Activated CD8-positive, alpha-beta memory T cell treated with anti-CD3 and anti-CD28 coated beads, Interleukin-2, amount 50 U/mL, for 1 hour (primary cell): ENCODE results near the gene KCNT1.
"Not testable (repeated sequence)": the region's sequence is repeated elsewhere in the genome, so short reads cannot be mapped to it uniquely, and the experiment has no call there.

Source experiments
- DNase-seq: peaks from one replicate; pipeline ENCODE4 v3.0.0-alpha.2; 2020; ENCODE audit errors: extremely low read depth

KCNT1 gene

DNA sequence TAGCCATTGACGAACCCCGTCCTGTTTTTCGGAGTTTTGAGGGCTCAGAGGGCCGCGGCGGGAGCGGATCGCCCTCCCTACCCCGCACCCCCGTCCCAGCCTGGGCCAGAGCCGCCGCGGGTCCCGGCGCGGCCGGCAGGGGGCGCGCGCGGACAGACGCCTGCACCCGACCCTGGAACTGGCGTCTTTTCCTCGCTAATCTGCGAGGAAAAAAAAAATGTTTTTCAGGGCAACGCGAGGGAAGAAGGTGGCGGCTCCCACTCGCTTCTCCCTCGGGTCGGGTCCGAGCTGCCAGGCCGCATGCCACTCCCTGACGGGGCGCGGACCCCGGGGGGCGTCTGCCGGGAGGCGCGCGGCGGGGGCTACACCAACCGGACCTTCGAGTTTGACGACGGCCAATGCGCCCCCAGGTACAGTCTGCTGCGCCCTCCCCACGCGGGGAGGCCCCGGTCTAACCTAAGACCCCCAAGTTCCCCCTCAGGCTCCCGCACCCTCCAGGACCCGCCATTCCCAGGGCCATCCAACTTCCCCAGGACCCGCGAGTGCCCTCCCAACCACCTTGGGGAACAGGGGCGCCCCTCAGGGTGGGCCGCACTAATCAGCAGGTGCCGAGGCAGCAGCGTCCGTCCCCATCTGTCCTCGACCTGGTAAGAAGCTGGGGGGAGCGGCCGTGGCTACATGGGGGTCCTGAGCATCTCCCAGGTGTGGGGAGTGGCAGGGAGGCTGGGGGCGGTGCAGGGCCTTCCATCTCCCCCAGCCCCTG, at the start of gene KCNT1:
TSS of gene KCNT1 (plus strand) at position 227 of the 763 bp plus-strand sequence. CDS start at position 301, 74 bp downstream.
- no peak for DNase-seq

- no peak for DNase-seq
These were observed 46.7 kb upstream of the KCNT1 start for GRCh38 chr9:135655317-135655716.

DNA sequence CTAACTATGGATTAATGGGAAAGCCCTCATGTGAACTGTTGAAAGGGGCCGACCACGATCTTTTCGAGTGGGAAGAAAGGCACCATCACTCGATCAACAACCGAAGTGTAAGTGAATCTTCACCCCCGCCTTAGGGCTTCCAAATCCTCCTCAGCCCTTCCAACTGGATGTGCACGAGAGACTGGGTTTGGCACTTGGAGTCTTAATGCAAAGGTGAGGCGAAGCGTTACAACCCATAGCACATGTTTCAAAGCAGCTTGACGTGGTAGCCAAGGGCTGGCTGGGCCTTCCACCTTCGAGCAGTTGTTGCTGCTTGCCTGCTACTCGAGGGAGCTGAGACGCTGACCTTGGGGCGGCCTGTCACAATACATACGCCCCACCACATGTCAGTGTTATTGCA, 44.6 kb upstream of the KCNT1 start:
- DNase-seq, result no peak

- no peak for DNase-seq
These were observed 42.7 kb upstream of the KCNT1 start for GRCh38 chr9:135659252-135659651.

GRCh38 chr9:135660407-135660806, 41.6 kb upstream of the KCNT1 start:
- no peak for DNase-seq

DNA sequence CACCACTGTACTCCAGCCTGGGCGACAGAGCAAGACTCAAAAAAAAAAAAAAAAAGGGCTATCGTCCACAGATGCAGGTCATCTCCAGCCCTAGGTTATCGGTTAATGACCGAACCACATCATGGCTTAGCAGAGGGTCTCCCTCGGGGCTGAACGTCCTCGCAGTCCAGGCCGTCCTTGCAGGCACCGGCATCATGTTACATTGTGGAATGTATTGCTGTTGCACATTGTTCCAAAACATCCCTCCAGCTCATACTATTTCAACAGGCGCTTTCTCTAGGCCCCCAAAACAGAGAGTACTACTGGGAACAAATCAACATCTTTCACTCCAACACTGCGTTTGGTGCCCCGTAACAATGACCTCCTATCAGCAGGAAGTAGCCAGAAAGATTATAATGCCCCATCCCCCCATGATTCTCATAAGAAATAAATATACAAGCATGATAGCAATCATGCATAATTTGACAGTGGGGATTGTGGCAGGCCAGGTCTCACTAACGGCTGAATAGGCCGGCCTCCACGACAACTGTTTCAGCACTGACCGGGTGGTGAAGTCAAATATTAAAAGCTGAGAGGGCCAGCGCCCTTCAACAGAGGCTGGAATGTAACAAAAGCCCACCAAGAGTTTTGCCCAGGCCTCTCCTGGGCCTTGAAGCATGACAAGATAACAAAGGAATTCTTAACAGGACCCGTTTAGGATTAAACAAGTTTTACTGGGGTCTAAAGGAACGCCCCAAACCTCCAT, 40.0 kb upstream of the KCNT1 start:
- DNase-seq, result no peak

- DNase-seq, result no peak
These were observed 39.1 kb upstream of the KCNT1 start, which contains the start of gene LCN9 for GRCh38 chr9:135662758-135663450. TSS of gene LCN9 (plus strand) at chr9:135663309. CDS start at chr9:135663322, 13 bp downstream.

DNA sequence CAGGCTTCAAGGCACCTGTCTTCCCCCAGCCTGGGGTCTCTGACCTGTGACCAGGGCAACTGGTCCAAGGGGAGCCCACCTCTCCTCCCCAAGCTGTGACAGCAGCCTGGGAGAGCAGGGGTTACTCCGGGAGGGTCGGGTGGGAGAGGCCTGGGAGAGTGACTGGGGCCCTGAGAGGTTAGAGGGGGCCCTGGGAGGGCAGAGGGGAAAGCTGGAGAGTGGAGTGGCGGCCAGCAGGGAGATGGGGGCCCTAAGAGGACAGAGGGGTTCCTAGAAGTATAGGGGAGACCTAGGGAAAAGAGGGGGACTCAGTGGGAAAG, 38.6 kb upstream of the KCNT1 start:
- DNase-seq, result no peak

DNA sequence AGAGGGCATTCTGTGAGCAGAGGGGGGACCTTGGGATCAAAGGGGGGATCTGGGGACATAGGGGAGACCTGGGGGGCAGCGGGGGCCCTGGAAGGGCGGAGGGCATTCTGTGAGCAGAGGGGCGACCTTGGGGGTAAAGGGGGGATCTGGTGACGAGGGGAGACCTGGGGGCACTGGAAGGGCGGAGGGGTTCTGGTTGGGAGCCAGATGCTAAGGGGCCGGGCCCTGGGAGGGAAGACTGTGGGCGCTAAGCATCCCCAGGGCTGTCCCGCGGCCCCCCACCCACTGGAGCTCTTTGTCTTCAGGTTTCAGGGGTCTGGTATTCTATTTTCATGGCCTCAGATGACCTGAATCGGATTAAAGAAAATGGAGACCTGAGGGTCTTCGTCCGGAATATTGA, 38.1 kb upstream of the KCNT1 start:
- DNase-seq, result no peak

DNA sequence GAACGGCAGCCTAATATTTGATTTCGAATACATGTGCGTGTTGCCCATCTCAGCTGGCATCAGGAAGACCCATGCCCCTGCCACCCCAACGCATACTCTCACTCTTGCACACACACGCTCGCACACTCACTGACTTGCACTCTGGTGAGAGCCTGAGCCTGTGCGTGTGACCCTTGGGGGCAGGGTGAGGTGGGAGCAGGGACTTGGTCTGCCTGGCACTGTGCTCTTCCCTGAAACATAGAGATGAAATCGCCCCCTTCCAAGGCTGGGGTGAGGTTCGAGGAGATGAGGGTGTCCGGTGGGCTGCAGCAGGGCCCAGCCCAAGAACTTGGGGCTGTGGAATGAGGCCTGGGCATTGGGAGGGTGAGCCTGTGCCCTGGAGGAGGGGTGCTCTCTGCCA, 37.7 kb upstream of the KCNT1 start:
- DNase-seq, result no peak

DNA sequence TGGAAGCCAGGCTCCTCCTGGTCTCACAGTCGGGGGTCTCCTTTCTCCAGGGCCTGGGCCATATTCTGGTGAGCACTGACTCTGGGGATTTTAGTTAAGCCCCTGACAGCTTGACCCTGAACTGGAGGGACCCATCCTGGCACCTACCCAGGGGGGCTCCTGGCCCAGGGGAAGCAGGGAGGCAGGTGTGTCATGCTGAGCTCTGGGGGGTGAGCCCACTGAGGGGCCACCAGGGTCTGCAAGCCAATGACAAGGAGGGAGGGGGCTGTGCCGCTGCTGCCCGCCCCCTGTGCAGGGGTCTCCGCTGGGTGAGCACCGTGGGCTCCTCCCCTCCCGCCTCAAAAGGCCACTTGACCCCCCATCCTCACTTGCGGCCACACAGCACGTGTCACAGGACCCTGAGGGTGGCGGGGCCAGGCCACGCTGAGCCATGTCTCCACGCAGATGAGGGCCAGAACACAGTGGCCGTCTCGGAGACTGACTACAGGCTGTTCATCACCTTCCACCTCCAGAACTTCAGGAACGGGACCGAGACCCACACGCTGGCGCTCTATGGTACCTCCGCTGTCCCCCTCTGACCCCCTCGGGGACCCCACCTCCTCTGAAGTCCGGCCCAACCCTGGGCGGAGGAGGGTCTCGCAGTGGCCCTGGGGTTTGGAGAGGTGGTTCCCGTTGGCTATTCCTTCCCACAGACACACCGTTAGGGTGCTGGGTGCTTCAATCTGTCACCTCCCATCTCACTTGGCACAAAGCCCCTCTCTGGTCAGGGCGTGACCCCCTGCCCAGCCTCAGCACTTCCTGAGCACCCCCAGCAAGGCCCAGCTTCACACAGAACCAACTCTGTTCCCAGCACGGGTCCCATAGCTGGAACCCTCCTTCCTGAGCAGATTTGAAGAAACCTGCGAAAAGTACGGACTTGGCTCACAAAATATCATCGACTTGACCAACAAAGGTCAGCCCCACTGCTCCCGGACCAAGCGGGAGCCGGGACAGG, 36.9 kb upstream of the KCNT1 start:
- no peak for DNase-seq

DNA sequence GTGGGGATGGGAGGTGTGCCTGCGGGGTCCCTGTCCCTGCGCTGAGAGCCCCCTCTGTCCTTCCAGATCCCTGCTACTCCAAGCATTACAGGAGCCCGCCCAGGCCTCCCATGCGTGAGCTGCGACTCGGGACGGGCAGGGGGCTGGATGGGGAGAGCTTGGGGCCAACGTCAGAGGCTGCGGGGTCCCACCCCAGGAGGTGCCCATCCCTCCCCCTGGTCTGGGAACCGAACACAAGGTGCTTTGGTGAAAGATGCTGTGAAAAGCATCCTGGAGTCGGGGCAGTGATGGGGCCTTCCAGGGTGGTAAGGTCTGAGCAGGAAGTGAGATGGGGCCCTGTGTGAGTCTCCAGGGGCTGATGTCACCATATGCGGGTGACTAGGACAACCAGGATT, 36.2 kb upstream of the KCNT1 start:
- no peak for DNase-seq

DNA sequence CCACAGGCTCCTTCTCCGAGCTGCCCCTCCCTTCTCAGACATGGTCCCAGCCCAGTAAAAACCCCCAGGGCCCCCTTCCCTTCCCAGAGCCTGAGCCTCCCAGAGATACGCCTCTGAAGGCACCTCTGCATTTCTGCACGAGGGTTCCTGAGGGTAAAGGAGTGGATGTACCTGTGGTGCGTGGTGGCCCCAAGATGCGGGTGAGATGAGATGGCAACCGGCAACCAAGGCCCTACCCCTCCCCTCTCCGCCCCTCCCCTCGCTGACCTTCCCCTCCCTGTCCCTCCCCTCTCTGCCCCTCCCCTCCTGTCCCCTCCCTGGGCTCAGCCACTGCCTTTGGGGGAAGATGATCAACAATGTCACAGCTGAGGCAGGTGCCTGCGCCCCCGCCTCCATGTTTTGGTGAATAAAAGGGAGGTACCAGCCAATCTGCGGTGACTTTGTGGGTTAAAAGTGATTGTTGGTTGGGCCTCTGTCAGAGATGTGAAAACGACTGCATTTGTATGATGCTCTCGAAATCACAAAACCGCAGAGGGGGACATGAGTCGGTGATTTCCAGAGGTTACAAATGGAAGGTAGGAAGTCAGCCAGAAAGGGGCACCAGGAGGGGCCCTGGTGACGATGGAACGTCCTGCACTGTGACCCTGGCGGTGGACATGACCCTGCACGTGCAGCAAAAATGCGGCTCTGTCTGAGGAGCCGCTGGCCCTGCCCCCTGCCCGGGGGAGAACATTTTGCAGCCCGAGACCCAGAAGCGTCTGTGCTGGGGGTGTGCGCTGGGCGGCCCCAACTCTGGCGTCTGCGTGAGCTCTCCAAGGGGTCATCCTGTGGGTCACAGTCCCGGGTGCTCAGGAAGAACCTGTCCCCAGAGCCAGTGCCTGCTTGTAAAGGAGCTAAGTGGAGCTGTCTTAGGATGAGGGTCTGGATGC, 35.2 kb upstream of the KCNT1 start:
- no peak for DNase-seq

GRCh38 chr9:135667463-135668001, 34.5 kb upstream of the KCNT1 start:
- no peak for DNase-seq

DNA sequence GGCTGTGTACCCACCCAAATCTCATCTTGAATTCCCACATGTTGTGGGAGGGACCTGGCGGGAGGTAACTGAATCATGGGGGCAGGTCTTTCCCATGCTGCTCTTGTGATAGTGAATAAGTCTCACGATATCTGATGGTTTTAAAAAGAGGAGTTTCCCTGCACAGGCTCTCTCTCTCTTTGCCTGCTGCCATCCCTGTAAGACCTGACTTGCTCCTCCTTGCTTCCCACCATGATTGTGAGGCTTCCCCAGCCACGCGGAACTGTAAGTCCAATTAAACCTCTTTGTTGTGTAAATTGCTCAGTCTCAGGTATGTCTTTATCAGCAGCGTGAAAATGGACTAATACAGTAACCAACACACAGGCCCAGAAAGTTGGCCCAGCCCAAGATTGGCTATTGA, 33.0 kb upstream of the KCNT1 start:
- DNase-seq, result not testable (repeated sequence)

- no peak for DNase-seq
These were observed 32.2 kb upstream of the KCNT1 start for GRCh38 chr9:135669616-135670285.

GRCh38 chr9:135670721-135671590, 31.0 kb upstream of the KCNT1 start:
- DNase-seq, result no peak

DNA sequence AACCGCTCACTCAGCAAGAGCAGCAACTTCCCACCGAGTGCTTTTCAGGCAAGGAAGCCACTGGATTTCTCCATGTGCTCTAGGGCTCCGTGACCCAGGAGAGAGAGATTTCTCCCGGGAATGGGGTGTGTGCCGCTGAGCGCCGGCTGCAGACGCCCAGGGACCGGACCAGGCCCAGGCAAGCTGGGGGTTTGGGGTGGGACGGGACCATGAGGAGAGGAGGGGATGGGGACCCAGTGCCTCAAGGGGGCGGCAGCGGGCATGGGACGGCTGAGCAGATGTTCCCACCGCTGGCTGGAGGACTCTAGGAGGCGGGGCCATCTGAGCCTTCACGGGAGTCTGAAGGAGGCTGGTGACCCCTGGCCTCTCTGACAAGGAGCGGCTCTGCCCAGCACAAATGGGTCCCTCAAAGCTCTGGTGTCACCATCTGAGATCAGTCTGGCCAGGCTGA, 30.4 kb upstream of the KCNT1 start:
- DNase-seq, result no peak
